PC-9 (cell line): Measurements from ENCODE around the gene SDK1.

Source experiments
- CTCF ChIP-seq: fragments of 200-600 bp; sonication (generic); conservative IDR thresholded peaks from 2 replicates; pipeline ENCODE4 v1.6.1; 2017; ENCODE audit warnings: mixed run types, antibody characterized with exemption, mild to moderate bottlenecking, moderate library complexity
- EZH2 ChIP-seq: fragments of 200-600 bp; sonication (generic); IDR thresholded peaks from 2 replicates; pipeline ENCODE4 v1.8.0; 2017; ENCODE audit warnings: antibody characterized with exemption, low read depth

GRCh38 chr7:3345699-3346481 is 44.8 kb downstream of the SDK1 start:
- TF ChIP-seq CTCF (no peak), EZH2 (no peak)
